NCI-H2196 treated with DMSO at 0.1 percent for 48 hours (cell line): ENCODE data around the gene CMTM4.
"Not testable (repeated sequence)": the region's sequence is repeated elsewhere in the genome, so short reads cannot be mapped to it uniquely, and the experiment has no call there.

ENCODE experiments used
- DNase-seq: peaks from one replicate; lab custom pipeline; 2025; ENCODE audit not compliant: unreplicated experiment; lab: John Stamatoyannopoulos, UW

Gene CMTM4

DNA sequence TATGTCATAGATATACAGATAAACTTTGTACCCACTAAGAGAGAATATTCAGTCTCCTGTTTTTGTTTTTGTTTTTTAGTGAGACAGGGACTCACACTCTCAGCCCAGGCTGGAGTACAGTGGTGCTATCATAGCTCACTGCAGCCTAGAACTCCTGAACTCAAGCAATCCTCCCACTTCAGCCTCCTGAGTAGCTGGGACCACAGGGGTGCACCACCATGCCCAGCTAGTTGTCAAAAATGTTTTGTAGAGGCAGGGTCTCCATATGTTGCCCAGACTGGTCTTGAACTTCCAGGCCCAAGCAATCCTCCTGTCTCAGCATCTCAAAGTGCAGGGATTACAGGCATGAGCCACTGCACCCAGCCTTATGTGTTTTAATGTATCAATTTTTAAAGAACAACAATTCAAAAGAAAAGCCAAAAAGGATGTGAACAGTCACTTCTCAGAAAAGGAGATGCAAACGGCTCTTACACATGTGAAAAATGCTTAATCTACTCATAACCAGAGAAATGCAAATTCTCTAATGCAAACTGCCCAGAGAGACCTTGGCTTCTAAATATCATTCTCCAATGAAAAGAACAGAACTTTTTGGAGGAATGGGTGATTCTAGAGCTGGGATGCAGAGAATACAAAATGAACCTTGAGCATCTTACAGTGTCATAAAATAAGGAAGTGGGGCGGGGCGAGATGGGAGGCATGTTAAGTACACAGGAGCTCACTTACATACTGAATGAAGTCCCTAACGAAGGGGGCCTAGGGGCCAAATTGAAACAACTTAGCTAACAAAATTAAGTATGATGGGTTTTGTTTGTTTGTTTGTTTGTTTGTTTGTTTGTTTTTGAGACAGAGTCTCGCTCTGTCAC, 99.3 kb downstream of the CMTM4 start:
- no peak for DNase-seq

DNA sequence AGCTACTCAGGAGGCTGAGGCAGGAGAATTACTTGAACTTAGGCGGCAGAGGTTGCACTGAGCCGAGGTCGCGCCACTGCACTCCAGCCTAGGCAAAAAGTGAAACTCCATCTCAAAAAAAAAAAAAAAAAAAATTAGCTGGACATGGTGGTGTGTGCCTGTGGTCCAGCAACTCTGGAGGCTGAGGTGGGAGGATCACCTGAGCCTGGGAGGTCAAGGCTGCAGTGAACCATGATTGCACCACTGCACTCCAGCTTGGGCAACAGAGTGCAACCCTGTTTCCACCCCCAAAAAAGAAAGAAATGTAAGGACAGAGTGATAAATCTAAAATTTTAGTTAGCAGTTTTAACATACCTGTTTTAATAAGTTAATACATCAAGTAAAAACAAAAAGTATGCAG, 100.0 kb downstream of the CMTM4 start:
- not testable (repeated sequence) for DNase-seq

DNA sequence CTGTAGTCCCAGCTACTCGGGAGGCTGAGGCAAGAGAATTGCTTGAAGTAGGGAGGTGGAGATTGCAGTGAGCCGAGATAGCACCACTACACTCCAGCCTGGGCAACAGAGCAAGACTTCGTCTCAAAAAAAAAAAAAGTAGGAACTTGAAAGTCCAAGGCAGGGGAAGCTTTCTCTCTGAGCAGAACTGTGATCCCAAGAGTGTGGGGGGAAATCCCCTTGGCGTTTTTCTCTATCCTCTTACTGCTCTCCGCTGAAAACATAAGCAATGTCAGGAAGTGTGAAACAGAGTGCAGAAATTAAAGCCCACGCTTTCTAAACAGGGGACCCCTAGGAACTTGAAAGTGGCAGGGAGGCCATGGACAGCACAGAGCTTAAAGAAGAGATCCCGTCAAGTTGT, 101.8 kb downstream of the CMTM4 start:
- no peak for DNase-seq

DNA sequence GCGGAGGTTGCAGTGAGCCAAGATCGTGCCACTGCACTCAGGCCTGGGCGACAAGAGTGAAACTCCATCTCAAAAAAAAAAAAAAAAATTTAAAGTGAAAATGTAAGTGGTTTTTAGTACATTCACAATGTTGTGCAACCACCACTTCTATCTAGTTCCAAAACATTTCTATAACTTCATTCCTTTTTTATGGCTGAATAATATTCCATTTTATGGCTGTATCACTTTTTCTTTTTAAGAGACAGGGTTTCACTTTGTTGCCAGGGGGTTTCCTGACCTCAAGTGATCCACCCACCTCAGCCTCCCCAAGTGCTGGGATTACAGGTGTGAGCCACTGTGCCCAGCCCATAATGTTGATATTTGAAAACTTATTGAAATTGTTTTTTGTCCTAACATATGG, 103.7 kb downstream of the CMTM4 start:
- DNase-seq, result no peak

DNA sequence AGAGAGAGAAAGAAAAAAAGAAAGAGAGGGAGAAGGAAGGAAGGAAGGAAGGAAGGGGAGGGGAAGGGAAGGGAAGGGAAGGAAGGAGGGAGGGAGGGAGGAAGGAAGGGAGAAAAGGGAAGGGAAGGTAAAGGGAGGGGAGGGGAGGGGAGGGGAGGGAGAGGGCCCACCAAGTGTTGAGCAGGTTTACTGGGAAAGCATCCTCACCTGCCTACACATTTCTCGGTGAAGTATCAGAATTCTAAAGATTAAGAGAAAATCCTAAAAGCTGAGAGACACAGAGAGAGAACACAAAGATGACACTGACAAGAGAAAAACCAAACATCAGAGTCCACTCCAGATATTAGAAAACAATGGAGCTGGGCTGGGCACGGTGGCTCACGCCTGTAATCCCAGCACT, 104.3 kb downstream of the CMTM4 start:
- DNase-seq, result no peak

DNA sequence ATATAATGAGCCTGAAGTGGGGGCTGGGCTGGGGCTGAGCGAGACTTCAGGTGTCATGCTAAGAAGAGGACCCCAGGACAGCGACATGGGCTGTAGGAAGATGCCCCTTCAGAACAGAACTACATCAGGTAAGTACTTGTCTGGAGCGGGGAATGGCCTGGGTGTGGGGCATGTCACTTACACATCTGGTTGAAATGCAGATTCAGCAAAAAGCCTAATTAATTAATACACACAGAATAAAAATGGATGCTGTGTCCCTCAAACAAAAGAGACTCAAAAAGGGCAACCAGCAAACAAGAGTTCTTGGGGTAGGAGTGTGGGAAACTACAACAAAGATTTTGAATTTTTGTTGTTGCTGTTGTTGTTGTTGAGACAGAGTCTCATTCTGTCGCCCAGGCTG, 105.5 kb downstream of the CMTM4 start:
- DNase-seq, result no peak

DNA sequence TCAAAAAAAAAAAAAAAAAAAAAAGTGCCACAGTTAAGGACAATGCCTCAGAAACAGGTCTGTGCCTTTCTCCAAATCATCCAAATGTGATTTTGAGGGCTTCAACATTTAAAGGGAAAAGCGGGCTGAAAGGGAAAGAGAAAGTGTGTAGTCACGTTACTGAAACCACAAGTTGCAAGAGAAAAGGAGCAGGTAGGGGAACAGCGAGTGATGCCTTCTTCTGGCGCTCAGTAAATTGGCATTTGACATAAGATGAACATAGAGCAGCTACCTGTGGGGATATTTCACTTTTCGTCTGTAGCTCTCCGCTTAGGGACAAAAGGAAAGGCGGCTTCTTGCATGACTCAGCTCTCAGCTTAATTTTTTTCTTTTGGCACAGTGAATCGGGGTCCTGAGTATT, 106.2 kb downstream of the CMTM4 start:
- DNase-seq, result no peak

DNA sequence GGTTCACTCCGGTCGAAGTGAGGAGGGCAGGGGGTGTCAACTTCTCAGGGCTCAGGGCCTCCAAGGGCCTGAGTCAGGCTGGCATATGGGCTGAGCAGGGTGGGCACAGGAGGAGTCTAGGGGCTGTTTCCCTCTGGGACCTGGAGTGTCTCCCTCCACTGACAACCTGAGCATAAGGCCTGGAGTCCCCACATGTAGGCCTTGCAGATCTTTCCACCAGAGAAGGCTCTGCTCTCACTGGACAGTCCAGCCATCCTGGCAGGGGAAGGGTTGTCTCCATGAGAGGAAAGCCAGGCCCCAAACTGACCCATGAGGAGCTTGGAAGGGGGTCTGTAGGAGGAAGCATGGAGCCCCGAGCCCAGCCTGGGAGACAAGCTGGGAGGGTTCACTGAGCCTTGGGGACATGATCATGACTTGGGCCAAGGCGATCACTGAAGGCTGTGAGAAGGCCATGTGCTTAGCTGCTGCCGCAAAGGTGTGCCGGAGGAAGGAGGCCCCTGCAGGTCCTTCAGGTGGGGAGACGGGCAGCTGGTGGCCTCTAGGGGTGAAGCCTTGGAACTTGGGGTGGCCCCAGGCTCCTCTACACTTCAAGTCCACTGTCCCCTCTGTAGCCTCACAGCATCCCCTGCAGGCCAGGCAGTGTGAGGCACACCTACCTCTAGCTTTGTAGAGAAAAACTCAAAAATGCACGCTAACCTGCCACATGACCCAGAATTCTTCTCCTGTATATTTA, 107.4 kb downstream of the CMTM4 start:
- DNase-seq, result no peak

DNA sequence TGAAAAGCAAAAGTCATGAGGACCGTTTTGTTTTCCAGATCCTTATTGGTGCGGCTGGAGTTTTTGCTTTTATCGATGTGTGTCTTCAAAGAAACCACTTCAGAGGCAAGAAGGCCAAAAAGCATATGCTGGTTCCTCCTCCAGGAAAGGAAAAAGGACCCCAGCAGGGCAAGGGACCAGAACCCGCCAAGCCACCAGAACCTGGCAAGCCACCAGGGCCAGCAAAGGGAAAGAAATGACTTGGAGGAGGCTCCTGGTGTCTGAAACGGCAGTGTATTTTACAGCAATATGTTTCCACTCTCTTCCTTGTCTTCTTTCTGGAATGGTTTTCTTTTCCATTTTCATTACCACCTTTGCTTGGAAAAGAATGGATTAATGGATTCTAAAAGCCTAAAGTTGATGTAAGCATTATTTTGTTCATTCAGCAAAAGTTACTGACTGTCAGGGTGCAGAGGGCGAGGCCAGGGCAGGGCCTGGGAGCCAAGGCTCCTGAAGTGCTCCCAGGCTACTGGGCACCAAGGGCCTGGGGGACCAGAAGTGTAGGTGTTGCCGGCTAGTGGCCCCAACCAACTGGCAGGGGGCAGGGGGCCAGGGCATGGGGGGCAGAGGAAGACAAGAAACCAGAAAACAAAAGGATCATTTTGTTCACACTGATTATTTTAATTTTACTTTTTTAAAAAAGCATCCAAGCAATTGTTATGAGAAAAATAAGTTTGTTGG, 108.5 kb downstream of the CMTM4 start:
- no peak for DNase-seq

DNA sequence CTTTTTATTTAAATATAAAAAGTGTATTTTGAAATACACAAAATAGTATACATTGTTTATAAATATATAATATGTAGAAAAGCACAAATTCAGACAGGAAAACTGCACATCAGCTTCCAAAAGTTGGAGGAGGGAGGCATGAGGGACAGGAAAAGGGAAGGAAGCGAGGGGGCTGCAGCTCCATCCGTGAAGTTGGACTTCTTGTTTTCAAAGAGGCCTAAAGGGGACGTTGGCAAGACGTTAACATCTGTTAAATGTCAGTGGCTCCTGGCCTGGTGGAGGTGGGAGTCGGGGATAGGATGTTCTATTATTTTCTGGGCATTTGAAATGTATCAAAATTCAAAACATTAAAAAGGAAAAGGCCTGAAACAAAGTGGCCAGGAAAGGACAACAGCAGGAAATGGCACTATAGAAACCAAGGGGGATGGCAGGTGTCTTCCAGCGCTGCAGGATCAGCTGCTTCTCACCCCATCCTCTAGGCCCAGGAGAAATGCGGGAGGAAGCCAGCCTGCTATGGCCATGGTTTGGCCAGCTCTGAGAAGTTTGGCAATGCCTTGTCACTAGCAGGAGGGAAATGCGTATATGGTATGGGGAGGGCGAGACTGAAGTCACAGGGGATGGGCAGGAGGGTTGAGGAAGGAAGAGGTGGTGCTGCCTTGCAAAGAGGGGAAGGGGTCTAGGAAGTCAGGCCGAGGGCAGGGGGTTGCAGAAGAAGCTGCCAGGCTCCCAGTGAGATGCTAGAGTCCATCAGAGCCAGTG, 110.9 kb downstream of the CMTM4 start:
- DNase-seq, result no peak

DNA sequence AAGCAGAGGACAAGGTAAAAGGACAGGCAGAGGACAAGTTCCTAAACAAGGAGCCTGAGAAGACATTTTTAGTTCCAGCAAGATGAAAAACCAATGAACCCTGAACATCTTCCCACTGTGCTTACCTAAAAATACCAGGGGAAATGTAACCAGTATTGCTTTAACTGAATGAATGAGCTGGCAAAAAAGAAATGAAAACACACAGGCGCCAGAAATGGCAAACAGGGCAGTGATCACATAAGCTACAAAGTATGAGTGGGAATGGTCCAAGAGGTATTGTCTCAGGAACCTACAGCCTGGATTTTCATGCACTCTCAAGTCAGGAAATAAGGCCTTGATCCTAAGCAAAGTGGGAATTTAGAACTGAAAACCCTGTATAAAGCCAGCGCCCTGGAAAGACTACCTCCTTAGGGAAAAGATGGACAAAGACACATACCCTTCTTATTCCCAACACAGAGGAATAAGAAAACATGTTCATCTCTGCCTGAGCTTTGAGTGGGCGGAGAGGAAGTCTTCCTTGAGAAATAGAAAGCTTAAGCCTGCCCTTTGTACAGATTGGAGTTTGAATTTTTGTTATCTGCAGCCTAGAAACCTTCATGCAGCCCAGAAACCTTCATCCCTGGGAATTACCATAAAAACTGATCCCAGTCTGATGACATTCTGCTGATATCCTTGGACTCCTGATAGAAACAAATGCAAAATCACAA, 115.1 kb downstream of the CMTM4 start:
- no peak for DNase-seq

DNA sequence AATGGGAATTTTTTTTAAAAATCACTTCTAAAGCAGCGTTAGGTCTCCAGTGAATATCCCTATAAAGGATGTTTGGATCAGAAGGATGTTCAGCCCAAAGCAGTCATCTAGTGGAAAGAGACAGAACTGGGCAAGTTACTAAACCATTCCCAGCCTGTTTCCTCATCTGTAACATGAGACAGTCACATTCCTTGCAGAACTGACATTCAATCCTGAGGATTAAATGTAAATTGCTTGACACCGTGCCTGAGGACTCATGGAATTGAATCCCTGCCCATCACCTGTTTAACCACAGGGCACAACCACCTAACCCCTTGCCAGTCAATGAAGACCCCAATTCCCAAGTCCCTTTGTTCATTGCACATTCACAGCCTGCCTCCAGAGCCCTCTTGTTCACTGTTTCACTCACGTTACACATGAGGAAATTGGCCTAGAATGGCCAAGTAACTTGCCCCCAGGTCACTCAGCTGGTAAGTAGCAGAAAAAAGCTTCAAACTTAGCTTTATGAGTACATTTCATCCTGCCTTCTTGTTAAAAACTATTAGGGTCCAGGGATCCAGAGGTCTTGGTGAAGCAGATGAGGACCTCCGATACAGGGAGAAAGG, 115.8 kb downstream of the CMTM4 start:
- no peak for DNase-seq

DNA sequence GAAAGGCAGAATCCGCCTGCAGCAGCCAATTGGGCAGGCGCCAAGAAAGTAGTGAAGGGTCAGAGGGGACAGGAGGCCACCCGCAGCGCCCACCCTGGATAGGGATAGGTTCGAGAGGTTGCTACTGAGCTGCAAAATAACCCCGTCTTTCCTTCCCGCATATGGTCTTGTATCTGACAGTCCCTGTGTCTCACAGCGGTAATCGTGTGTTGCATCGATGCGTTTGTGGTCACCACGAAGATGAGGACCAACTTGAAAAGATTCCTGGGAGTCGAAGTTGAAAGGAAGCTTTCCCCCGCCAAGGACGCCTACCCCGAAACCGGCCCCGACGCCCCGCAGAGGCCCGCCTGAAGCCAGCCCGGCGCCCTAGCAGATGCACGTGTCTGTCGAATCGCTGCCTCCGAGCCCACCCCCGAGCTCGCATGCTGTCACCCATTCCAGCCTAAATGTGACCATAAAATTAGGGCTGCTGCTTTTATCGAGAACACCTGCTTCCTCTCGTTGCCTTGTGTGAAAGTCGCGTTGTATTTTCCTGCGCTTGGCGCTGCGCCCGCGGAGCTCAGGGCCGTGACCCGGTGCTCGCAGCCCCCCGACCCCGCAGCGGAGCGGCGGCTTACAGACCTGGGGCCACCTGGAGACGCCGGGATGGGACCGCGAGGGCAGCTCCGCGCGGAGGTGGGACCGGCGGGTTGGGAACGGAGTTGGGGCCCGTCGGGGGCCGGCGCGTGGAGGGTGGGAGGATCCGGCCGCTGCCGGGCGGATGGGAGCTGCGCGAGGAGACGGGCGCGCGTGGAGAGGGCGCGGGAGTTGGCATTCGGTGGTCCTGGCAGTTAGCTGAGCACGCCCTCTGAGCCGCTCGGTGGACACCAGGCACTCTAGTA, 117.7 kb downstream of the CMTM4 start, which contains the start of gene CMTM2:
Gene CMTM2 (plus strand): TSS at position 813 of the 881 bp plus-strand sequence. CDS start 145 bp downstream, outside the sequence.
- no peak for DNase-seq

DNA sequence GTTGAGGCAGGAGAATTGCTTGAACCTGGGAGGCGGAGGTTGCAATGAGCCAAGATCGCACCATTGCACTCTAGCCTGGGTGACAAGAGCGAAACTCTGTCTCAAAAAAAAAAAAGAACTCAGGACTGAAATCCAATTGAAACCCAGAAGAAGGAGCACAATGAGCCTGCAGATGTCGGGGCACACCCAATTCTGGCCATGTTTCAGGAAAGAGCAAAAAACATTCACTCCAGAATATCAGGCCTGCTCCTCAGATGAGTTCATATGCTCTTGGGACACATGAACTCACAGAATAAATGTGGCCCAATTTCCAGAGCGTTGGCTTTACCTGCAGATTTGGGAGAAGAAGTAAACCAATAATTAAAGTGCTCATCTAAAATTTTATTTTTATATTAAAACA, 120.2 kb downstream of the CMTM4 start:
- no peak for DNase-seq

DNA sequence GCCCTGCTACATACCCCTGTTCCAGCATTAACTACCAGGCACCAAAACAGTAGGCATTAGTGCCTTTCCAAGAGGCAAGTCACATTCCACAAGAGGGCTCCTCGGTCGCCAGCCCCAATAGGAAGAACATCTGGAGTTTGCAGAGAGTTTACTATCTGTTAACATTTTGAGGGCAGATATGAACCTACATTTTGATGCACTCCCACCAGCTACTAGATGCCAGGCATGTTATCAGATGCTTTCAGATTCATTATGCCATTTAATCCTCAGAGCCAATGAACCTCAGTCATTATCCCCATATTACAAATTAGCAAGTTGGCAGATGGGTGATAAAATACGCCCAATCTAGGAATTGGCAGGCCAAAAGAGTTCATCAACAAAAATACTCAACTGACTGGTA, 121.5 kb downstream of the CMTM4 start:
- no peak for DNase-seq

DNA sequence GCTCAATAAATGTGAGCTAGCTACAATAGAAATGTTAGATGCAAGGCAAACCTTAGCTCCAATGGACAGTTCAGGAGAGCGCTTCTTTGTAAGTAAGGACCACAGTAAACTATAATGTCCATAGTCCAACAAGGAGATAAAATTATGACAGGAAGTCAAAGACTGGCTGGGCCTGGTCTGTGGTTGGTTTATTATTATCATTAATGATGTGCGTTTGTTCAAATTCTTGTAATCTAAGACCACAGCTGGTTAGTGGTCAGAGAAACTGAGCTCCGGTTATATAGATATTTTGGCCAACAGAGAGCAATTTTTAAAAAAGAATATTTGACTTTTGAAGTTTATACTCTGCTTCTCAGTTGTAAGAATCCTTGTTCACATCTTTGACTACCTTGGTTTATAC, 122.0 kb downstream of the CMTM4 start:
- DNase-seq, result no peak

DNA sequence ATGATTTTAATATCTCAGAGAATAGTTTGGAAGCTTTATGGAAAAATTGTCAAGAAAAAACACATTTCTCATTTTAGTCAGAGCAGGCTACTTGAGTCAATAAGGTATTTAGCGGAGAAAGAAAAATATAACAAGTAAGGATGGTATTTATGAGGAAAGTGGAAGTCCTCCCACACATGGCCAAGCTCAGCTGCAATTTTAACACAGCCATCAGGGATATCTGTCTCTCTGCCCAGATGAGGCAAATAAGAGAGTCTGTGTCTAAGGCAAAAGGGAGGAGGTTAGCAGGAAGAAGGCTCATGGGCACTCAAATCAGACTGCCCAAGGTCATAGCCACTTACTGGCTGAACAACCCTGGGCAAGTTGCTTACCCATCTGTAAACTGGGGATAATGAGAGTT, 122.5 kb downstream of the CMTM4 start:
- DNase-seq, result no peak

DNA sequence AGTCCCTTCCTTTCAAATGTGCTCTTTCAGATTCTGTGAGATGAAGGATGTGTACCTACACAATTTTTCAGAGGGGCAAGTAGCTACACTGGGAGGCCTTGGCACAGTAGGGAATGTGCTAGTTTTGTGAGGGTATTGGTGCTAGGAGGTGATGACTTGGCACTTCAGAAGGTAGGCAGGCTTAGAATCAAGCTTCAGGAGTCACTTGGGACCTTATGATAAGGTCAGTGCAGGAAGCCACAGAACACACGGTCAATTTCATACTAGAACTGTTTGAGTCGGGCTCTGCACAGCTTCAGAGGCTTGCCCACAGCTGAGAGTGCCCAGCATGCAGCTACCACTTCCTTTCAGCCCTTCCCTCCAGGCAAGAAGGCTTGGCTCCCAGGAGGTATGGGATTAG, 124.2 kb downstream of the CMTM4 start:
- DNase-seq, result no peak

DNA sequence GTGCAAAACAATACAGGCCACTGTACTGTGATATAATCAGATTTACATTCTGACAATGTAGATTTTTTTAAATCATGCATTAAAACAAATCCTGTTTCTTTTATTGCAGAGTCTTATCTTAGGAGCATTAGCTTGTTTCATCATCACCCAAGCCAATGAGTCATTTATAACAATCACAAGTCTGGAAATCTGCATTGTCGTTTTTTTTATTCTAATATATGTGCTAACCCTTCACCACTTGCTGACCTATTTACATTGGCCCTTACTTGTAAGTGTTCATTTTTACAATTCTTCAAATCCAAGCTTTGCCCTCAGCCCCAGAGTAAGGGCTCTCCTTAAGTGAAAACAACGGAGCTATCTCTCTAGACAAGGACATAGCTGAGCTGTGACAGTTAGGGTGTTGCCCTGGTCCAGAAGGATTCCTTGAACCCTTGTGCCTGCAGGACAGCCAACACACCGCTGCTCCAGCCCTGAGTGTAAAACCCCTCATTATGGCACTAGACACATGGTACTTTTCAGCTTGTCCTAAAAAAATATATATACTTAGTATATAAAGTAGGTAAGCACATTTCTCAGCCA, 126.6 kb downstream of the CMTM4 start:
- DNase-seq, result no peak
